ENCODE results near the gene FLAD1.

GRCh38 chr1:154962156-154962749, 20.9 kb upstream of the FLAD1 start:
- TF ChIP-seq, protein P1, sequence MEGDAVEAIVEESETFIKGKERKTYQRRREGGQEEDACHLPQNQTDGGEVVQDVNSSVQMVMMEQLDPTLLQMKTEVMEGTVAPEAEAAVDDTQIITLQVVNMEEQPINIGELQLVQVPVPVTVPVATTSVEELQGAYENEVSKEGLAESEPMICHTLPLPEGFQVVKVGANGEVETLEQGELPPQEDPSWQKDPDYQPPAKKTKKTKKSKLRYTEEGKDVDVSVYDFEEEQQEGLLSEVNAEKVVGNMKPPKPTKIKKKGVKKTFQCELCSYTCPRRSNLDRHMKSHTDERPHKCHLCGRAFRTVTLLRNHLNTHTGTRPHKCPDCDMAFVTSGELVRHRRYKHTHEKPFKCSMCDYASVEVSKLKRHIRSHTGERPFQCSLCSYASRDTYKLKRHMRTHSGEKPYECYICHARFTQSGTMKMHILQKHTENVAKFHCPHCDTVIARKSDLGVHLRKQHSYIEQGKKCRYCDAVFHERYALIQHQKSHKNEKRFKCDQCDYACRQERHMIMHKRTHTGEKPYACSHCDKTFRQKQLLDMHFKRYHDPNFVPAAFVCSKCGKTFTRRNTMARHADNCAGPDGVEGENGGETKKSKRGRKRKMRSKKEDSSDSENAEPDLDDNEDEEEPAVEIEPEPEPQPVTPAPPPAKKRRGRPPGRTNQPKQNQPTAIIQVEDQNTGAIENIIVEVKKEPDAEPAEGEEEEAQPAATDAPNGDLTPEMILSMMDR (conservative IDR thresholded peaks at IDR 0.05; ENCODE audit: low read length): no peak
- no peak for TF ChIP-seq EZH2phosphoT487 (IDR thresholded peaks at IDR 0.05; ENCODE audit: borderline replicate concordance)
